Measurements from ENCODE around the gene TP53AIP1.

The TP53AIP1 gene

DNA sequence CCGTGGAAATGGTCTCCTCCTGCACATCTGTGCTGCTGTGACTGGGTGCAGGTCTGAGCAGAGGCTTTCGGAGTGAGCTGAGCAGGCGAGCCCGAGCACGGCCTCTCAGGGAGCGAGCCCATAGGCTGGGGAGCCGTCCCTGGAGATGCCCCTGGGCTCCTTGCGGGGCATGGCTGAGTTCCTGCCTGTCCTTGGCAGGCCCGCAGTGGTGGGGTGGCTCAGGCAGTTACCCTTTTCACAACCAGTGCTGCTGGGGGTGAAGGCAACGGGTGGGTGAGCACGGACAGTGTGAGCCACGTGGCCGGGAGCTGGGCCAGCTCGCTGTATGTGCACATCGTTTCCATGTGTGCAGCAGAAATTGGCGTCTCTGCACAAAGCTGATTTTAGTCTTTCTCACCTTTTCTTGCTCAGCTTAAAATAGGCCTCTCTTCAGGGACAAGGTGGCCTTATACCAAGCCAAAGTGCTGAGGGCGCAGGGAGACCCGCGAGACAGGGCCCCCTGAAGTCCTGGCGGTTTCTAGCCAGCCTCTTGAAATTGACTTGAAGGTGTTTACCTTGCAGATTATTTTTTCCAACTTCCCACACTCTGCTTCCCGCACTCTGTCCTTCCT is at the start of gene TP53AIP1:
Gene TP53AIP1 (minus strand): TSS at position 55 of the 611 bp plus-strand sequence. CDS start 5,053 bp downstream, outside the sequence.
- H3K4me3 ChIP-seq (ENCODE audit: low read depth, low read length), result no peak within 1 kb of the TSS
- TF ChIP-seq CTCF (IDR thresholded peaks at IDR 0.05; ENCODE audit: low read depth, low read length), result no peak

- no peak overlapping the region for H3K4me3 ChIP-seq (ENCODE audit: low read depth, low read length)
- no peak for TF ChIP-seq CTCF (IDR thresholded peaks at IDR 0.05; ENCODE audit: low read depth, low read length)
Observed at GRCh38 chr11:128988242-128988970, 45.7 kb upstream of the TP53AIP1 start.

GRCh38 chr11:128985880-128986279 is 43.2 kb upstream of the TP53AIP1 start:
- no peak for TF ChIP-seq CTCF (IDR thresholded peaks at IDR 0.05; ENCODE audit: low read depth, low read length)
- no peak overlapping the region for H3K4me3 ChIP-seq (ENCODE audit: low read depth, low read length)

GRCh38 chr11:128983023-128983422 is 40.4 kb upstream of the TP53AIP1 start:
- H3K4me3 ChIP-seq (ENCODE audit: low read depth, low read length), result no peak overlapping the region
- no peak for TF ChIP-seq CTCF (IDR thresholded peaks at IDR 0.05; ENCODE audit: low read depth, low read length)

GRCh38 chr11:128981254-128981653 is 38.6 kb upstream of the TP53AIP1 start:
- no peak for TF ChIP-seq CTCF (IDR thresholded peaks at IDR 0.05; ENCODE audit: low read depth, low read length)

DNA sequence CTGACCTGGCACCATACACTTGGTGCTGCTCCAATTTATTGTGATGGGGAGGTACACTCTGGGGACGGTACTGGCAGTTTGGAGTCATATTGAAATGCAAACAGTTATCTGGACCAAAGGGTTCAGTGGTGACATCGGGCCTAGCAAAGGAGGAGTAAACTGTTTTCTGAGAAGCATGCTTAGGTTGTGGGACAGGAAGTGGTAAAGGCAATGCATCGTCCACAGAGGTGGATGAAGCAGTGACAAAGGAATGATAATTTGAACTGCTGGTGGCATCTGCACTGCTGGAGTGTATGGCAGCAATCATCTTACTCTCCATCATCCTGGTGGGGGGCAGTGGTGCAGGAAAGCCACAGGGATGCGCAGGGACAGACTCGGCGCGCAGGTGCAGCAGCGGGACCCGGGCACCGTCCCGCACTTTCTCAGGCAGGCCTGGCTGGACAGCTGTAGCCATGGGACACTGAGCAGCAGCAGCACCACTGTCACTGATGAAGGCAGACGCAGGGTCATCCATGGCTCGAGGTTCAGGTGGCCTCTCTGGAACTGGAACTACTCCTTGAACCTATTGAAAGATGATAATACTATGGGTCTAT is 28.0 kb upstream of the TP53AIP1 start:
- H3K4me3 ChIP-seq (ENCODE audit: low read depth, low read length), result no peak overlapping the region
- no peak for TF ChIP-seq CTCF (IDR thresholded peaks at IDR 0.05; ENCODE audit: low read depth, low read length)

More at GRCh38 chr11:128981254-128981653, 38.6 kb upstream of the TP53AIP1 start:
- no peak overlapping the region for H3K4me3 ChIP-seq (ENCODE audit: low read depth, low read length)

DNA sequence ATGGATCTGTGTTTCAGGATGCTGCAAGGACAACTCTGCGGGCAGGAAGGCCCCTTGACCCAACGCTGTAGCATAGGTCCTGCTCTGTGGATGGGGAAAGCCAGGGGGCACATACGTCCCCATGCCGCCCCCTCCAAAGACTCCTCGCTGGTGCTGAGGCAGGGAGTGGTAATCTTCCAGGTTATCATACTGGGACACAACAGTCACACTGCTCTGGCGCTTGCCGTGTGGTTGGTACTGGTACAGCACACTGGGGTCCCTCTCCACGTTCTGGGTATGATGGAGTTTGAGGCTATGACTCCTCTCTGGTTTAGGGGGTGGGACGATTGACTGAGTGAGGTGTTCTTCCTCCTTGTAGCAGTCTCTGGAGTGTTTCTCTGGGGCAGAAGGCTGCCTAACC is 26.2 kb upstream of the TP53AIP1 start:
- no peak overlapping the region for H3K4me3 ChIP-seq (ENCODE audit: low read depth, low read length)
- no peak for TF ChIP-seq CTCF (IDR thresholded peaks at IDR 0.05; ENCODE audit: low read depth, low read length)

Data from WI38 (cell line).